GM21576 (cell line): Measurements from ENCODE around the gene SMAD9.

ENCODE experiments used
- ATAC-seq: cut with Tn5 transposase; IDR thresholded peaks from one replicate; pipeline ENCODE4 v1.9.1; 2021; ENCODE audit warnings: mild to moderate bottlenecking, moderate library complexity; ENCODE audit not compliant: unreplicated experiment

The SMAD9 gene

GRCh38 chr13:36870050-36870692, 49.9 kb downstream of the SMAD9 start:
- no peak for ATAC-seq

DNA sequence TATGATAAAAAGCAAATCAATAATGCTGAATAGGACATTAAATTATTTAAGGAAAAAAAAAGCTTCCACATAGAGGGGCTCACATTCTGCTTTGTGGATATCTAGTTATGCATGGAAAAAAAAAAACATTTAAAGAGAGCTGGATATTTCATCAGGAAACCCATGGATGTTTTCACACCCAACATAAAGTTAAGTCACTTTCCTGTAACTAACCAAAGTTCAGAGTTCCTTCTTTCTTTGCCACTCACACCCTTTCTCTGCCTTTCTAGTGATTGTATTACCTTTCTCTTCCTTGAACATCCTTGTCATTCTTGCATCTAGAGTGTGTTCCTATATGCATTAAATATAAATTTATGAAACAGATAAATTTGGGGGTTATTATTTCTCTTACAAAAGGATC, 53.8 kb downstream of the SMAD9 start:
- no peak for ATAC-seq

GRCh38 chr13:36865265-36865664, 54.8 kb downstream of the SMAD9 start:
- ATAC-seq = no peak

- ATAC-seq = no peak
These were observed 57.3 kb downstream of the SMAD9 start for GRCh38 chr13:36862722-36863121.

- ATAC-seq = no peak
These were observed 57.9 kb downstream of the SMAD9 start for GRCh38 chr13:36862002-36862685.

DNA sequence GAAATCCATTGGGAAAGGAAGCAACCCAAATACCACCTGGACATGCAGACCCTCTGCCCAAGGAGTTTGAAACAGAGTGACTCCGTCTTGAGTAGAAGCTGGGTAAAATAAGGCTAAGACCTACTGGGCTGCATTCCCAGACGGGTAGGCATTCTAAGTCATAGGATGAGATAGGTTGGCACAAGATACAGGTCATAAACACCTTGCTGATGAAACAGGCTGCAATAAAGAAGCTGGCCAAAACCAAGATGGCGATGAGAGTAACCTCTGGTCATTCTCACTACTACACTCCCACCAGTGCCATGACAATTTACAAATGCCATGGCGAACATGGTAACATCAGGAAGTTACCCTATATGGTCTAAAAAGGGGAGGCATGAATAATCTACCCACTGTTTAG, 60.8 kb downstream of the SMAD9 start:
- no peak for ATAC-seq

GRCh38 chr13:36858290-36858689, 61.7 kb downstream of the SMAD9 start:
- peak; percentile 85 for ATAC-seq

GRCh38 chr13:36857253-36857652, 62.8 kb downstream of the SMAD9 start:
- ATAC-seq = no peak

DNA sequence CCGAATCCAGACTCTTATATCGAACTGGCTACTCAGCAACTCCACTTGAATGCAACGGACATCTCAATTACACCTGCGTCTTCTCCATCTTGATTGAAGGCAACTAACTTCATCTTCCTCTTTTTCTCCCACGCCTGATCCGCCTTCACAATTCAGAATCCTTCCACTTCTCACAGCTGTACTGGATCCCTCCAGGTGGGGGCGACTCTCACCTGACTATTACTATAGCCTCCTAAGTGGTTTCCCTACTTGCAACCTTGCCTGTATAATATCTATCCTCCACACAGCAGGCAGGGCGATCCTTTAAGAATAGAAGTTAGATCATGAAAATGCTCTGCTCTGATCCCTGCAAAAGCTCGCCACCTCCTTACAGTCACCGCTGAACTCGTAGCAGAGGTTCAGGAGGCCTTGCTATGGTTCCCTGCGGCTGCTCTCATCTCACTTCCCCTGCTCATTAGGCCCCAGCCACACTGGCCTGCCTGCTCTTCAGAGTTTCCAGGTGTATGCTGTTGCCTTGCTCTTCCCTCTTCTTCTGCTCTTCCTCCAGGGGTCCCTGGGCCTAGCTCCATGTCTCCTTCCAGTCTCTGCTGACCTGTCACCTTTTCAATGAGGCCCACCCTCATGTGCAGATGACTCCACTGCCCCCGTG, 69.1 kb downstream of the SMAD9 start:
- ATAC-seq = no peak

DNA sequence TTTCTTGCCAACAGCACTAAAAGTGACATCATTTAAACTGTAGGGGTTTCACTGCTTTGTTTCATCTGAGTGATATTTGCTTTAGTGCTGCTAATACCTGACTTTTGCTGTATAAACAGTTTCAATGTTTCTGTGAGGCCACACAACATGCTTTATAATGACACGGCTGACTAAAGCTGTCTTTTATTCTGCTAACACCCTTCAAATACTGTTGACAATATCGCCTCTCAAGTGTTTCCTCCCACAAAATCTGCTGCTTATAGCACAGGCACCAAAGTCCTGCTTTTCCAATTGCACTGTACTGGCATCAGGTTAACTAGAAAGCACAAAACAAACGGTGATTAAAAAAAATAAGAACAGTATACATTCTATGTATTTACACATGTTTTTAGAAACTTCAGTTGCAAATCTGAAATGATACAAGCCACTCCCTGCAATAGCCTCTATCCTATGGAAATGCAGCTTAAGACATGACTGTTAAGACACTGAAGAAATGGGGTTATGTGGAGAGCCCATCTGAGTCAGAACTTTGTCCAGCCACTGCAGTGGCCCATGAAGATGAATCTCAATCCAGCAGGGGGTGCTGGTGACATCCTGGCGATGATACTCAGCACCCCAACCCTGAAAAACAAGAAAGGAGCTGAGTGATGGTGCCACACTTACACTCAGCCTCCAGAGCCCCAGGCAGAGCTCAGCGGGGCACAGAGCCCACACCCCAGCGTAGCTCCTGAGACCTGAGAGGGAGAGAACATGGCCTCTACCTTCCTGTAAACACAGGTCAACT, 71.6 kb downstream of the SMAD9 start:
- ATAC-seq = no peak

DNA sequence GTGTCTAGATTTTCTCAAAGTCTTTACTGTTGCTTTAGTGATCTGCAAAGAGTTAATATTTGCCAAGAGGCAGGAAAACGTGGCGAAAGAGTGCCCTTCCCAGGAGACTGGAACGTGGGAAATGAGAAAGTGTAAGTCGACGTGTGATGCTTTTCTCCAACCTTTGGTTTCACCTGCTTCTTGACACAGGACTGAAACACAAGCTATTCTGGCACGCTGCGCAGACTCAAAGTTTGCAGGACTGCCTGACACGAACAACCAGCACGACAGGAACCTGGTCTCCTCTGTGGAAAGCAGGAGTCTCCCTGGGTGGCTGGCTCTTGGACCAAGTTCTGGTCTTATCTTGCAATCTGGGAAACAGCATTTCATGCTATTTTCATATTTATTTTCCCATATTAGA, 72.4 kb downstream of the SMAD9 start:
- ATAC-seq = no peak

DNA sequence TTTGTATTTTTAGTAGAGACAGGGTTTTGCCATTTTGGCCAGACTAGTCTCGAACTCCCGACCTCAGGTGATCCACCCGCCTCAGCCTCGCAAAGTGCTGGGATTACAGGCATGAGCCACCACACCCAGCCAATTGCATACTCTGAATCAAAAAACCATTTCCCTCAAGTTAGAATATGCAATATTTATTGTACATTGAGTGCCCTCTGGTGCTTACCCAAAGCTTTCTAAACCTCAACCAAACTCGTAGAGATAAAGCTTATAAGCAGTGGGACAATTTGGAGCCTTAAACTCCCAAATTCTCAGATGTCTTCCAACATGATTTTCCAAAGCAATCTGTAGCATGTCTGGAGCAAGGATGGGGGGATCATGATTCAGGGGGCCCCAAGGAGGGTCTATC, 78.6 kb downstream of the SMAD9 start:
- ATAC-seq = no peak

GRCh38 chr13:36840718-36841250, 79.3 kb downstream of the SMAD9 start:
- ATAC-seq = no peak

DNA sequence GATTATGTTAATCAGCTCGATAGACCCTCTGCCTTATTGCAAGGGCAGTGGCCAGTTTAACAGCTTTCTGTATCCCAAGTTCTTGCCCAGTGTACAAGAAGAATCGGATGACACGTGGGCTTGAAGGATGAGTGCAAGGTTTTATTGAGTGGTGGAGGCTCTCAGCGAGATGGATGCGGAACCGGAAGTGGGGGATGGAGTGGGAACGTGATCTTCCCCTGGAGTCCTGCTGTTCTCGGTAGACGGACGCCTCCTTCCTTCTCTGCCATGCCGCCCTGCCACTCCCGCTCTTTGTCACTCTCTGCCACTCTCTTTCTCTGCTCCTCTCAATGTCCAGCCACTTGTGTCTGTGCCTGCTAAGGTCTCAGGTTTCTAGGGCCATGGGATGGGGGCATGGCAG, 80.1 kb downstream of the SMAD9 start:
- ATAC-seq = no peak

DNA sequence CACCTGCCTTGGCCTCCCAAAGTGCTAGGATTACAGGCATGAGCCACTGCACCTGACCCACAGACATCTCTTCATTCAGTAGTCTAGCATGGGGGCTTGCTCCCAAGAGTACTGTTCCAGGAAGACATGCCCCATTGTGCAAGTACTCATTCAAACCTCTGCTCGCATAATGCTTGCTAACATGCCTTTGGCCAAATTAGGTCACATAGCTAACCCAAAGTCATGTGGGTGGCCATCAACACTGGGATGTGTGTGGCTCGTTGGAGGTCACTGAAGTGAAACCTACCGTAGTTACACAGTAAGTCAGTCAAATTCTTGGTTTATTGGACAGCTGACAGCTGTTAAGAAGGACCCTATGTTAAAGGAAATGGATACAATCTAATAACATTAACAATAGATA, 80.8 kb downstream of the SMAD9 start:
- no peak for ATAC-seq

GRCh38 chr13:36837354-36838092, 82.5 kb downstream of the SMAD9 start:
- ATAC-seq = no peak

- ATAC-seq = no peak
These were observed 85.7 kb downstream of the SMAD9 start for GRCh38 chr13:36834299-36834698.

DNA sequence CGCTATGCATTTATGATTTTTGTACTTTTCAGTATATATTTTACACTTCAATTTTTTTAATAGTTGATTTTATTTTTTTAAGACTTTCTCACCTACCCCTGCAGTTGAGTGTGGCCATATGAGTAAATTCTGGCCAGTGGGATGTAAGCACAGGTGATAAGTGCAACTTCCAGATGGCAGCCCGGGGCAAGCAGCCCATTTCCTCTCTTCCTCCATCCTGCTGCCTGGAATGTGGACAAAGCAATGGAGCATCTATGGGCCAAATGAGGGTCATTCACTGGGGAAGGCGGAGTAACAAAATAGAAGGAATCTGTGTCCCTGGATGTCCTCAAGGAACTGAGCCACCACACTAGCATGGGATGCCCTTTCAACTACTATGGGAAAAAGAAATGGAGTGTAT, 88.7 kb downstream of the SMAD9 start:
- ATAC-seq = no peak

GRCh38 chr13:36829753-36830152, 90.3 kb downstream of the SMAD9 start:
- ATAC-seq = no peak

DNA sequence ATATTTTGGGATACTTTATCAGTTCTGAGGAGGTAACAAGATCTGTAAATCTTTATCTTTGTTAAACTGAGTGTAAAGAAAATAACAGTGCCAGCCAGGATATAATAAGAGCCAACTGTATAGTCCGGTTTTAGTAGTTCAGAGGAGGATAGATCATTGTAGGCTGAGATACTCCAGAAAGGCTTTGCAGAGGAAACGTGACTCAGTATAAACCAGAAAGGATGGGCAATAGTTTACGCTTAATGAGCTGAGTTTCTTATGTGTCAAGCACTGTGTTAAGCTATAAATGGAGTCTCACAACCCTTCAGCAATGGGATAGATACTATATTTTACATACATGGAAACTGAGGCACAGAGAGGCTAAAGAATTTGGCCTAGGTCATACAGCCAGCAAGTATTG, 97.3 kb downstream of the SMAD9 start:
- ATAC-seq = no peak

- ATAC-seq = peak; percentile 65
These were observed 99.8 kb downstream of the SMAD9 start for GRCh38 chr13:36820222-36820621.
